Activated naive CD4-positive, alpha-beta T cell treated with anti-CD3 and anti-CD28 coated beads for 36 hours (primary cell): ENCODE results near the gene CTCFL. TPM values are rescaled to one million over a fixed set of nuclear protein-coding genes. Genes with fewer than 3 reads are reported as not detected.

Experiments
- CTCF ChIA-PET: fragments of 350-600 bp; sonication (Branson Sonifier 250); formaldehyde crosslinking; loops from one replicate; lab custom pipeline; 2021; ENCODE audit warnings: antibody characterized with exemption; lab: Charles Lee
- DNase-seq: peaks from one replicate; pipeline ENCODE4 v3.0.0-alpha.2; 2020
- H3K27ac Mint-ChIP-seq: one replicate; pipeline ENCODE4 v1.8.0; 2021; ENCODE audit warnings: mild to moderate bottlenecking, mixed read lengths
- H3K27me3 Mint-ChIP-seq: one replicate; pipeline ENCODE4 v1.8.0; 2021; ENCODE audit warnings: low read depth, mixed read lengths
- H3K36me3 Mint-ChIP-seq: one replicate; pipeline ENCODE4 v1.8.0; 2021; ENCODE audit warnings: low read depth, mixed read lengths
- H3K4me1 Mint-ChIP-seq: one replicate; pipeline ENCODE4 v1.8.0; 2021; ENCODE audit warnings: low read depth, mixed read lengths
- H3K4me3 Mint-ChIP-seq: one replicate; pipeline ENCODE4 v1.8.0; 2021; ENCODE audit warnings: mild to moderate bottlenecking, moderate library complexity, mixed read lengths
- H3K9me3 Mint-ChIP-seq: one replicate; pipeline ENCODE4 v1.8.0; 2021; ENCODE audit warnings: mixed read lengths
- intact Hi-C: fragments of 100-400 bp; cut with micrococcal nuclease; formaldehyde crosslinking; loops from one replicate; pipeline ENCODE4 v1.15.1; 2023
- total RNA-seq, 2 experiments: library from RNA; stranded (reverse); gene quantifications; one replicate each; pipeline ENCODE4 v1.2.3, GENCODE V29; 2021

The CTCFL gene
- total RNA-seq, 2 experiments from 2014 or later, result not detected

DNA sequence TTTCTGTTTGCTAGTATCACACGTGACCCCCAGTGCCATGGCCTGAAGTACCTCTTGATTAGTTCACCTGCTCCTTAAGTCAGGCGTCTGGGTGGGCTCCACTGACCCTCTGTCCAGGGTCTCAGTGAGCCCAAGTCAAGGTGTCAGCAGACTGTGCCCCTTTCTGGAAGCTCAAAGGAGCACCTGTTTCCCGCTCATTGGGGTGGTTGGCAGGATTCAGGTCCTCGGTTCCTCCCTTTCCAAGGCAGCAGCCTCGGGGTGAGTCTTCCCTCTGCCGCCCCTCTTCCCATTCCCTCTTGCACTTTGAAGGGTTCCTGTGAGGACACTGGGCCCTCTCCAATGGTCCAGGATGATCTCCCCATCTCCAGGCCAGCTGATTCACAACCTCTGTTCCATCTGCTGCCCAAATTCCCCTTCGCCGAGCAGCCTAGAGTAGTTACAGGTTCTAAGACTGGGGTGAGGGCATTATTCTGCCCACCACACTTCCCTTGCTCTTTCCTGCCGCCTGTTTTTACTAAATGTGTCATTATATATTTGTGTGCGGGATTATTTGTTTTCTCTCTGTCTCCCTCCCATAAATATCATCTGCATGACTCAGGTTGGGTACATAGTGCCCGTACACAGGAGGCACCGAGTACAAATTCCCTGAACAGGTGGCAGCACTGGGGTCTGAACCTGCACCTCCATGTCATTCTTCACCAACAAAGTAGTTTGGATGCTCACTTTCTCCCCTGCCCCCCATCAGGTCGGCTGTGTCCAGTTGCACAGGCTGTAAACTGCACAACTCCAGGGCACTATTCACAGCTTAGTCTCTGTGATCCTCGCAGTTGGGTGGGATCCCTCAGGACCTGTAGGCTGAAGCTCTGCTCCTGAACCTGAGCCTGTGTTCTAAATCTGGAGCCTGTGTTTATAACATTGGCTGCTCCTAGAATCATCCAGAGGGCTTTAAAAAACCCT lies 75.3 kb downstream of the CTCFL start:
- Mint-ChIP-seq H3K27me3 (no peaks in the 10 kb centered on the region), H3K4me3 (no peak overlapping the region), H3K4me1 (peaks cover 29% of the 10 kb centered on the region), H3K9me3 (no peaks in the 10 kb centered on the region), H3K27ac (no peak overlapping the region), H3K36me3 (no peaks in the 10 kb centered on the region)
- intact Hi-C loops, result loop anchor here (2.0 kb wide), 1 partner anchor 23 kb away; no protein-coding TSS in a partner anchor
- DNase-seq, result no peak
- CTCF ChIA-PET, result interaction anchor here (0.7 to 1.1 kb wide), 3 partner anchors 14 to 132 kb away, joined by 3 read pairs; no protein-coding TSS in a partner anchor

DNA sequence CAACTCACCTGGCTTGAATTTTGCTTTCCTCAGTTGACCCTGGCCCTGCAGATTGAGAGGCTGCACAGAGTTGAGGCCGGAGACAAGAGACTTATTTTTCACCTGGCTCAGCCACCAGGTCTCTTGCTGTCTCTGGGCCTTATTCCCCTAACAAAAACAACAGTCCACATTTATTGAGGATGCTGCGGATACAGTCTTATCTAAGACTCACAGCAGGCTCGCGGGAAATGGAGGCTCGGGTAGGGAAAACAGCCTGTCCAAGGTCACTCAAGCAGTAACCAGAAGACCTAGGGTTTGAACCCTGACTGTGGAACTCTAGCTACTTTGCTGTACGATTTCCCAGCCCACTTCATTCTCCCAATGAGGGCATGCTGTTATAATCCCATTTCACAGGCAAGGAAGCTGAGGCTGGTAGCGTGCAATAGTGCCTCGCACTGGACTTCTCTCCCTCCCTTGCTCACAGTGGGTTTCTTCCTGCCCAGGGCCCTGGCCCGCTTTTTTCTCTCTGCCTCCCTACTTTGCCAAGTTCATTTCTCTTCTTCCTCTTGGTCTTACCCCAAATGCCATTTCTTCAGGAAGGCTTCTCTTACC lies 76.1 kb downstream of the CTCFL start:
- Mint-ChIP-seq H3K36me3 (no peaks in the 10 kb centered on the region), H3K4me3 (no peak overlapping the region)
- intact Hi-C loops, result no loop called here

More for the DNA sequence above, 76.1 kb downstream of the CTCFL start:
- Mint-ChIP-seq H3K27ac (no peak overlapping the region), H3K9me3 (no peaks in the 10 kb centered on the region), H3K4me1 (peaks cover 29% of the 10 kb centered on the region), H3K27me3 (no peaks in the 10 kb centered on the region)
- CTCF ChIA-PET, result no interaction called here
- no peak for DNase-seq

Other genes starting within 250 kb of the CTCFL start
- not detected for gene SPO11, start 195.3 kb downstream of the CTCFL start, total RNA-seq
- gene RAE1, start 173.9 kb downstream of the CTCFL start, total RNA-seq, result 10 to 100 TPM; 45.6 to 46.5 TPM
- gene RBM38, start 133.7 kb downstream of the CTCFL start, total RNA-seq, result 10 to 100 TPM; 60.3 to 63.1 TPM
- gene PCK1, start 36.0 kb upstream of the CTCFL start, total RNA-seq, result not detected
- under 1 TPM in 1 of 2 experiments, not detected in 1; 0.14 TPM for gene ZBP1, start 95.3 kb upstream of the CTCFL start, total RNA-seq
- gene PMEPA1, start 184.9 kb upstream of the CTCFL start, total RNA-seq, result 1 to 10 TPM; 2.0 to 2.2 TPM